GM18508 (cell line): ENCODE data around the gene UBAP2L.
"Not testable (repeated sequence)": the region's sequence is repeated elsewhere in the genome, so short reads cannot be mapped to it uniquely, and the experiment has no call there.

Source experiments
- ATAC-seq: cut with Tn5 transposase; IDR thresholded peaks from one replicate; pipeline ENCODE4 v1.9.1; 2021; ENCODE audit warnings: moderate number of reproducible peaks; ENCODE audit not compliant: insufficient read depth, unreplicated experiment

The UBAP2L gene

GRCh38 chr1:154198756-154199562, 21.8 kb upstream of the UBAP2L start:
- ATAC-seq: no peak

DNA sequence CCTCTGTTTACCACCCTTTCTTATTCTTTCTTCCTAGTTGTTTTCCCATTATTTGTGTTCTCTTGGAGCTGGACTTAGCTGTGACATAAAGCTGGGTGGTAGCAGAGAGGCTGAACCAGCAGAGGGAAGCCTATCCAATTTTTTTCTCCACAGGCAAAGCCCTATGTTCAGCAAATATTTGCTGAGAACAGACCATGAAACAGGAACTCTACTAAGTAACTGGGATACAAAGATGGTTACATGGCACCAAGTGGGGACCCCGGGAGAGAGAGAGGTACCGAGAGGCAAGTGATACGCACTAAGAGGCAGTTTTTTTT, 21.2 kb upstream of the UBAP2L start:
- no peak for ATAC-seq

DNA sequence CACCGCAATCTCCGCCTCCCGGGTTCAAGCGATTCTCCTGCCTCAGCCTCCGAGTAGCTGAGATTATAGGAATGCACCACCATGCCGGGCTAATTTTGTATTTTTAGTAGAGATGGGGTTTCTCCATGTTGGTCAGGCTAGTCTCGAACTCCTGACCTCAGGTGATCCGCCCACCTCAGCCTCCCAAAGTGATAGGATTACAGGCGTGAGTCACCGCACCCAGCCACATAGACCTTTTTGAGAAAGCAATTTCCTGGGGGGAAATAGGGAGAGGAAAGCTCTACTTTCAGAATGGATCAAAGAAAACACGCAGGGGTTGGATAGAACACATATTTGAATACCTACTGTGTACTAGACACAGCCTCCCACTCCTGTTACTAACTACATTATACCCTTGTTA, 15.0 kb upstream of the UBAP2L start:
- ATAC-seq: not testable (repeated sequence)

DNA sequence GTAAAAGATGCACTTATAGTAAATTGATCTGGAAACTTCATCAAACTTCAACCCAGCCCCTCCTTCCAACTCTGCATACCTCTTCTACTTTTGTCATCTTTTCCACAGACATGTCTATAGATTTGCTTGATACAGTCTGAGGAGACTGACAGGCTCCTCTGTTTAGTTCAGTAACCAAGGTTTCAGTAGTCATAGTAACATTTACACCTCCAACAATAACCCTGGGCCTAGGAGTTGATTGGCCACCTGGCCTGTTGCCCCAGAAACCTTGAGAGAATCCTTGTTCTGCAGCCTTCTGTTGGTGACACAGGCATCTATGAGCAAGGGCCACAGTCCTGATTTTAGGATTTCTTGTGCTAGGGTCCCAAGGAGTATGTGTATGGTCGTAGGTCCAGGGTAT, 14.6 kb upstream of the UBAP2L start, which contains the start of gene CFAP141:
TSS of gene CFAP141 (minus strand) at position 138 of the 400 bp plus-strand sequence. CDS start at position 112, 26 bp downstream.
- ATAC-seq: no peak

- no peak for ATAC-seq
These were observed 13.5 kb upstream of the UBAP2L start for GRCh38 chr1:154207262-154207661.

- ATAC-seq: no peak
These were observed 11.9 kb upstream of the UBAP2L start for GRCh38 chr1:154208677-154209388.

DNA sequence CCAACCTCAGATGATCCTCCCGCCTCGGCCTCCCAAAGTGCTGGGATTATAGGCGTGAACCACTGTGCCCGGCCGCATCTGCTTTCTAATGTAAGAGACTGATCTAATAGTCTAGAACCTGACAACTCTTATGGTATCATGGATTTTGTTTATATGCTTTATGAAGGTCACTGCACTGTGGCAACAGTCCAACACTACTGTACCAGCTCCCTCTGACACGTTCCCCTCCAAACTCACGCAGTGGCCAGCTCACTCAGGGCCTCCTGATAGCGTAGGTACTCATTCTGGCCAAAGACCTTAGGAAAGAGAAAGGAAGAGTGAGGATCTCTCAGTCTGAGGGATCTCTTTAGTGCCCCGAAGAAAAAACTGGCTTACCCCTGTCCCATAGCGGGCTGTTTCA, 8.7 kb upstream of the UBAP2L start:
- ATAC-seq: no peak

- ATAC-seq: no peak
These were observed 7.5 kb upstream of the UBAP2L start for GRCh38 chr1:154213274-154213673.

DNA sequence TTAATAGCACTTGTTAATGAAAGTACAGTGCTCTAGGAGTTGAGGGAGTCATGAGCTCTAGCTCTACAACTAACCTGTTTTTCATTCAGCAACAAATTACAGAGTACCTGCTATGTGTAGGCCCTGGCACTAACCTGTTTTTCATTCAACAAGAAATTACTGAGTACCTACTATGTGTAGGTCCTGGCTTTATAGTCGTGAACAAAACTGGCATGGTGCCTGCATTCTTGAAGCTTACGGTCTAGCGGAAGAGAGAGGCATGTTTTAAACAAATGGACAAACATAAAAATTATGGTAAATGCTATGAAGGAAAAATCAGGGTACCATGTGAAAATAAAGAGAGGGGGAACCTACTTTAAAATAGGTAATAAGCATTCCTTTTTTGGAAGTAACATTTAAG, 2.2 kb upstream of the UBAP2L start:
- ATAC-seq: no peak

DNA sequence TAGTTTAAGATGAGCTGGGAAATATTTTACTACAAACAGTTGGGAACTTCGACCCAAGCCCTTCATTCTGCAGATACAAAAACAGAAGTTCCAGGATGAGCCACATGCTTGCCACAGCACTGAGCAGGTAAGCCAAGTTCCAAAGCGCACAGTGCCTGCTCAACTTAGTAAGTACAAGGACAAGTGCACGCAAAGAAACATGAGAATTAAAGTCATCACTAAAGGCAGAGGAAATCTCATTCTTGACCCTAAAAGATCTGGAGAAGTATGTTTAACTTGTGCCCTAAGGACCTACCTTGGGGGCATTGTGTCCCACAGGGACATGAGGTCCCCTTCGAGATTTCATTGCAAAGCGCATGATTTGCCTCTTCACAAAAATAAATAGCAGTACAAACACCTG, 1.2 kb upstream of the UBAP2L start:
- no peak for ATAC-seq

DNA sequence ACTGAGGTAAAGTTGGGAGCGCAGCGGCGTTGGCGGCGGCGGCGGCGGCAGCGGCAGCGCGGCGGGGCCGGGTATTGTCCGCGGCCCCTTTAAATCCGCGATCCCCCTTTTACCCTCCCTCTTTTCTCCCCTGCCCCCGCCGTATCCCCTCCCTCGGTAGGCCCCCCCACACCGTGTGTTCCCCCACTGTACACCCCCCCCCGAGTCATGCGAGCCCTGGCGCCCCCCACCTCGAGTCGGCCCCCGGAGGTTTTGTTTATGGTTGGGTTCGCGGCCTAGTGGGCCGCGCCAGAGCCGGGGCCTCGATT, 169 bp downstream of the UBAP2L start:
- no peak for ATAC-seq

- no peak for ATAC-seq
These were observed 685 bp downstream of the UBAP2L start for GRCh38 chr1:154221278-154222001.

DNA sequence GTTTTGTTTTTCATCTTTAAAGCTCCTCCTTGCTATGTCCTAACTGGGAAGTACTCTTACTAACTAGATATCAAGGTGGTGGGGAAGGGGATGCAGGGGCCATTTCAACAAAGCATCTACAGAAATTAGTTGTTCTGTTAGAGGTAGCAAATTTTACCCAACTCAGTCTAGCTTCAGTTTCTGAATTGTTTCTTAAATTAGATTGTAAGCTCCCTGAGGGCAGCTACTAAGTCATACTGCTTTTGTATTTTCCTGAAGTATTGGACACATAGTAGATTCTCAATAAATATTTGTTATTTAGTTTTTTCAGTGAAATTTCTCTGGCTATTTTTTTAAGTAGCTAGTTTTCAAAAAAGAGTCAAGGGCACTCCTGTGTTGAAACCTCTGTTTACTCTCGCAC, 1.8 kb downstream of the UBAP2L start:
- no peak for ATAC-seq

- ATAC-seq: no peak
These were observed 2.2 kb downstream of the UBAP2L start for GRCh38 chr1:154222918-154223317.

DNA sequence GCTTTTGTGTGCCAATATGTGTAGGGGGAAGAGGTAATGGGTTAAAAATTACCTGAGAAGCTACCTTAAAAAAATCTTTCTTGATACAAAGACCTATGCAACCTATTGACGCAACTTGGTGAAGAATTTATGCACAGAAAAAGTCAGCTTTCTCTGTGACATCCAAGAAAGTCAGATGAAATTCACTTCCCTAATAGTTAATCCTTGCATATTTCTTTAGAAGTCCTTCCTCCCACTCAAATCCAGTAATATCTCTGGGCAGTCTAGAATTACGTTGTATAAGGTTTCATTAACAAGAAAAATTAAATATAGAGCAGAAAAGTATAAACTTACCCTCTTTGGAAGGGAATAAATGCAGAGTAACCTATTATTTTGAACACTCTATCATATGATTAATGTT, 2.9 kb downstream of the UBAP2L start:
- no peak for ATAC-seq

- ATAC-seq: no peak
These were observed 4.6 kb downstream of the UBAP2L start for GRCh38 chr1:154225370-154225769.

DNA sequence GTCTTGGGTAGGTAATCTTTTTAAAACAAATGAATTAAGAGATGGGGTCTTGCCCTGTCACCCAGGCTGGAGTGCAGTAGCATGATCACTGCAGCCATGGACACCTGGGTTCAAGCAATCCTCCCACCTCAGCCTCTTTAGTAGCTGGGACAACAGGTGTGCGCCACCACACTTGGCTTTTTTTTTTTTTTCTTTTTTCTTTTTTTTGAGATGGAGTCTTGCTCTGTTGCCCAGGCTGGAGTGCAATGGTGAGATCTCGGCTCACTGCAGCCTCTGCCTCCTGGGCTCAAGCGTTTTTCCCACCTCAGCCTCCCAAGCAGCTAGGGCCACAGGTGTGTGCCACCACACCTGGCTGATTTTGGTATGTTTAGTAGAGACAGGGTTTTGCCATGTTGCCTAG, 10.4 kb downstream of the UBAP2L start:
- not testable (repeated sequence) for ATAC-seq

DNA sequence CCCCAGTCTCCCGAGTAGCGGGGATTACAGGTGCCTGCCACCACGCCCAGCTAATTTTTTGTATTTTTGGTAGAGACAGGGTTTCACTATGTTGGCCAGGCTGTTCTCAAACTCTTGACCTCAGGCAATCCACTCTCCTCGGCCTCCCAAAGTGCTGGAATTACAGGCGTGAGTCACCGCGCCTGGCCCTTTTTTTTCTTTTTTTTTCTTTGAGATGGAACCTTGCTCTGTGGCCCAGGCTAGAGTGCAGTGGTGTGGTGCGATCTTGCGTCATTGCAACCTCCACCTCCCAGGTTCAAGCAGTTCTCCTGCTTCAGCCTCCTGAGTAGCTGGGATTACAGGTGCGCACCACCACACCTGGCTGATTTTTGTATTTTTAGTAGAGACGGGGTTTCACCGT, 12.4 kb downstream of the UBAP2L start:
- not testable (repeated sequence) for ATAC-seq

DNA sequence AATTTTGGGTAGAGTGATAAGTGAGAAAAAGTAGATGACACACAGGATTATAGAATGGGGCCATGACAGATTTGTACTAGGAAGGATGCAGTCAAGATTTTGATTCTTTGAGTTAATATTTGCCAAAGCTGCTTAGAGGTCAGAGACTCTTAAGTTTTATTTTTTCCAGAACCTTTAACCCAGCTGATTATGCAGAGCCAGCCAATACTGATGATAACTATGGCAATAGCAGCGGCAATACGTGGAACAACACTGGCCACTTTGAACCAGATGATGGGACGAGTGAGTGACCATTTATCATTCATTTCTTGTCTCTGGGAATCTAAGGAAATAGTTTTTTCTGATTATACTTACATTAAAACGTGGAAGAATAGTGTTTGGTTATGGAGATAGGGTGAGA, 16.1 kb downstream of the UBAP2L start:
- no peak for ATAC-seq

GRCh38 chr1:154237435-154237834, 16.7 kb downstream of the UBAP2L start:
- ATAC-seq: no peak

- no peak for ATAC-seq
These were observed 17.2 kb downstream of the UBAP2L start for GRCh38 chr1:154237880-154238506.
